ENCODE results near the gene MYH14. TPM values are rescaled to one million over a fixed set of nuclear protein-coding genes. Genes with fewer than 3 reads are reported as not detected.

MYH14 gene
- total and polyA plus RNA-seq, 7 donors, result 55.4 to 298 (median 164) TPM

DNA sequence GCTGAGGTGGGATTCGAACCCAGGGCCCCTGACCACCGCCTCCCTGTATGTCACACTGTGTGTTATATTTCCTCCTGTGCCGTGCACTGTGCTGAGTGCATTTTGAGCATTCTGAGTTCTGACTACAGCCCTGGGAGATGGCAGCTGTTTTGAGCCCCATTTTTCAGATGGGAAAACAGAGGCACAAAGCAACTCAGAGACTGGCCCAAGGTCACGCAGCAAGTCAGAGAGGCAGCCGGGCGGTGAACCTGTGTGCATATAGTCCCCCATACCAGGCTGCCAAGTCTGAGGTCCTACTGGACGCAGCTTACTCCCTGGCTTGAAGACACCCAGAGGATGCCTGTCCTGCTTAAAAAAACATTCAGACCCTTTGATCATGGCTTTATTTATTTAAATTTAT, 17.7 kb downstream of the MYH14 start:
- intact Hi-C loops (cut with DNase I), result no loop called here
- no peaks in the 10 kb centered on the region for H3K27me3 ChIP-seq (ENCODE audit: insufficient read depth in 3 of 3, low read length in 2 of 3)
- no peaks in the 10 kb centered on the region for H3K4me1 ChIP-seq
- 84 to 90% (median 86%) methylated on average over 7 of the region's 7 CpGs for WGBS, 3 donors
- H3K27ac ChIP-seq, result no peak overlapping the region
- H3K36me3 ChIP-seq (ENCODE audit: insufficient read depth in 1 of 2, low read depth in 1 of 2), result peaks cover 0 to 87% of the 10 kb centered on the region in 2 donors
- ATAC-seq (no peak), DNase-seq (no peak)
- H3K4me3 ChIP-seq, result no peak overlapping the region
- H3K9me3 ChIP-seq, result no peaks in the 10 kb centered on the region
- TF ChIP-seq, protein P1, sequence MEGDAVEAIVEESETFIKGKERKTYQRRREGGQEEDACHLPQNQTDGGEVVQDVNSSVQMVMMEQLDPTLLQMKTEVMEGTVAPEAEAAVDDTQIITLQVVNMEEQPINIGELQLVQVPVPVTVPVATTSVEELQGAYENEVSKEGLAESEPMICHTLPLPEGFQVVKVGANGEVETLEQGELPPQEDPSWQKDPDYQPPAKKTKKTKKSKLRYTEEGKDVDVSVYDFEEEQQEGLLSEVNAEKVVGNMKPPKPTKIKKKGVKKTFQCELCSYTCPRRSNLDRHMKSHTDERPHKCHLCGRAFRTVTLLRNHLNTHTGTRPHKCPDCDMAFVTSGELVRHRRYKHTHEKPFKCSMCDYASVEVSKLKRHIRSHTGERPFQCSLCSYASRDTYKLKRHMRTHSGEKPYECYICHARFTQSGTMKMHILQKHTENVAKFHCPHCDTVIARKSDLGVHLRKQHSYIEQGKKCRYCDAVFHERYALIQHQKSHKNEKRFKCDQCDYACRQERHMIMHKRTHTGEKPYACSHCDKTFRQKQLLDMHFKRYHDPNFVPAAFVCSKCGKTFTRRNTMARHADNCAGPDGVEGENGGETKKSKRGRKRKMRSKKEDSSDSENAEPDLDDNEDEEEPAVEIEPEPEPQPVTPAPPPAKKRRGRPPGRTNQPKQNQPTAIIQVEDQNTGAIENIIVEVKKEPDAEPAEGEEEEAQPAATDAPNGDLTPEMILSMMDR (IDR thresholded peaks at IDR 0.05), result no peak

GRCh38 chr19:50222691-50223438, 19.4 kb downstream of the MYH14 start:
- intact Hi-C loops (cut with DNase I), result no loop called here
- no peaks in the 10 kb centered on the region for H3K9me3 ChIP-seq

GRCh38 chr19:50223439-50223716, 20.0 kb downstream of the MYH14 start:
- no peaks in the 10 kb centered on the region for H3K4me1 ChIP-seq
- peaks cover 0 to 74% of the 10 kb centered on the region in 2 donors for H3K36me3 ChIP-seq (ENCODE audit: insufficient read depth in 1 of 2, low read depth in 1 of 2)
- no peak overlapping the region for H3K4me3 ChIP-seq
- DNase-seq (no peak), ATAC-seq (no peak)
- WGBS, 3 donors, result 80 to 89% (median 88%) methylated on average over 3 of the region's 3 CpGs
- no peaks in the 10 kb centered on the region for H3K9me3 ChIP-seq
- intact Hi-C loops (cut with DNase I), result no loop called here
- TF ChIP-seq, protein P1 (IDR thresholded peaks at IDR 0.05), result no peak
- H3K27ac ChIP-seq, result no peak overlapping the region
- no peaks in the 10 kb centered on the region for H3K27me3 ChIP-seq (ENCODE audit: insufficient read depth in 3 of 3, low read length in 2 of 3)

More at GRCh38 chr19:50222691-50223438, 19.4 kb downstream of the MYH14 start:
- TF ChIP-seq, protein P1 (IDR thresholded peaks at IDR 0.05), result no peak
- ATAC-seq (peak in 1 of 4 donors; percentile 8), DNase-seq (no peak)
- Histone ChIP-seq H3K36me3 (ENCODE audit: insufficient read depth in 1 of 2, low read depth in 1 of 2) (peaks cover 0 to 78% of the 10 kb centered on the region in 2 donors), H3K27me3 (ENCODE audit: insufficient read depth in 3 of 3, low read length in 2 of 3) (no peaks in the 10 kb centered on the region), H3K4me3 (no peak overlapping the region), H3K4me1 (no peaks in the 10 kb centered on the region), H3K27ac (no peak overlapping the region)
- 86 to 92% (median 88%) methylated on average over 19 of the region's 19 CpGs for WGBS, 3 donors

- no peaks in the 10 kb centered on the region for H3K27me3 ChIP-seq (ENCODE audit: insufficient read depth in 3 of 3, low read length in 2 of 3)
- no peak overlapping the region for H3K4me3 ChIP-seq
- DNase-seq (peak in 1 of 2 donors; percentile 45), ATAC-seq (peak; percentile 71 to 88 (median 80))
- TF ChIP-seq, protein P1 (IDR thresholded peaks at IDR 0.05), result peak; percentile 4
- no peaks in the 10 kb centered on the region for H3K4me1 ChIP-seq
- H3K9me3 ChIP-seq, result no peaks in the 10 kb centered on the region
- intact Hi-C loops (cut with DNase I), result no loop called here
- H3K36me3 ChIP-seq (ENCODE audit: insufficient read depth in 1 of 2, low read depth in 1 of 2), result peaks cover 0 to 66% of the 10 kb centered on the region in 2 donors
- 40 to 53% (median 47%) methylated on average over 8 of the region's 8 CpGs for WGBS, 3 donors
- no peak overlapping the region for H3K27ac ChIP-seq
Observed at GRCh38 chr19:50224986-50225747, 21.7 kb downstream of the MYH14 start.
